ENCODE data around the gene CATSPERZ.

CATSPERZ gene

GRCh38 chr11:64260147-64260708 lies 39.9 kb upstream of the CATSPERZ start:
- Mint-ChIP-seq H3K4me1 (peaks cover 15% of the 10 kb centered on the region), H3K9me3 (no peaks in the 10 kb centered on the region), H3K4me3 (no peak overlapping the region), H3K36me3 (peaks cover 39% of the 10 kb centered on the region), H3K27me3 (no peaks in the 10 kb centered on the region), H3K27ac (peak overlapping the region; percentile 61)
- ATAC-seq = peak; percentile 49

GRCh38 chr11:64261556-64262080 lies 38.5 kb upstream of the CATSPERZ start:
- Mint-ChIP-seq H3K4me1 (peaks cover 15% of the 10 kb centered on the region), H3K36me3 (peaks cover 39% of the 10 kb centered on the region), H3K27ac (no peak overlapping the region), H3K4me3 (no peak overlapping the region), H3K27me3 (no peaks in the 10 kb centered on the region), H3K9me3 (no peaks in the 10 kb centered on the region)
- ATAC-seq = no peak

- Mint-ChIP-seq H3K36me3 (peaks cover 39% of the 10 kb centered on the region), H3K27ac (no peak overlapping the region), H3K4me3 (no peak overlapping the region), H3K4me1 (peaks cover 15% of the 10 kb centered on the region), H3K9me3 (no peaks in the 10 kb centered on the region), H3K27me3 (no peaks in the 10 kb centered on the region)
- no peak for ATAC-seq
These were observed 37.7 kb upstream of the CATSPERZ start for GRCh38 chr11:64262271-64263002.

GRCh38 chr11:64263021-64263946 lies 36.9 kb upstream of the CATSPERZ start:
- H3K27ac Mint-ChIP-seq = no peak overlapping the region
- H3K4me3 Mint-ChIP-seq = no peak overlapping the region
- peaks cover 22% of the 10 kb centered on the region for H3K4me1 Mint-ChIP-seq
- no peaks in the 10 kb centered on the region for H3K9me3 Mint-ChIP-seq
- H3K36me3 Mint-ChIP-seq = peaks cover 32% of the 10 kb centered on the region
- no peak for ATAC-seq
- H3K27me3 Mint-ChIP-seq = no peaks in the 10 kb centered on the region

- Mint-ChIP-seq H3K4me1 (peaks cover 29% of the 10 kb centered on the region), H3K4me3 (no peak overlapping the region), H3K9me3 (no peaks in the 10 kb centered on the region), H3K27me3 (no peaks in the 10 kb centered on the region), H3K36me3 (peaks cover 31% of the 10 kb centered on the region), H3K27ac (no peak overlapping the region)
- no peak for ATAC-seq
These were observed 36.2 kb upstream of the CATSPERZ start for GRCh38 chr11:64263947-64264317.

- Mint-ChIP-seq H3K27ac (no peak overlapping the region), H3K27me3 (no peaks in the 10 kb centered on the region), H3K4me1 (peaks cover 29% of the 10 kb centered on the region), H3K9me3 (no peaks in the 10 kb centered on the region), H3K4me3 (no peak overlapping the region), H3K36me3 (peaks cover 27% of the 10 kb centered on the region)
- no peak for ATAC-seq
These were observed 35.7 kb upstream of the CATSPERZ start for GRCh38 chr11:64264371-64264852.

GRCh38 chr11:64265176-64266160 lies 34.7 kb upstream of the CATSPERZ start:
- Mint-ChIP-seq H3K9me3 (no peaks in the 10 kb centered on the region), H3K4me1 (peaks cover 23% of the 10 kb centered on the region), H3K36me3 (peaks cover 16% of the 10 kb centered on the region), H3K27ac (no peak overlapping the region), H3K4me3 (no peak overlapping the region), H3K27me3 (no peaks in the 10 kb centered on the region)
- ATAC-seq = no peak

- Mint-ChIP-seq H3K4me1 (peaks cover 25% of the 10 kb centered on the region), H3K36me3 (peaks cover 16% of the 10 kb centered on the region), H3K4me3 (no peak overlapping the region), H3K27ac (no peak overlapping the region), H3K9me3 (no peaks in the 10 kb centered on the region), H3K27me3 (no peaks in the 10 kb centered on the region)
- ATAC-seq = no peak
These were observed 33.8 kb upstream of the CATSPERZ start for GRCh38 chr11:64266339-64266738.

GRCh38 chr11:64267207-64267945 lies 32.8 kb upstream of the CATSPERZ start:
- peak overlapping the region; percentile 93 for H3K27ac Mint-ChIP-seq

GRCh38 chr11:64268025-64268892 lies 31.9 kb upstream of the CATSPERZ start:
- peak overlapping the region; percentile 97 for H3K4me3 Mint-ChIP-seq
- no peak for ATAC-seq
- H3K27me3 Mint-ChIP-seq = no peaks in the 10 kb centered on the region
- H3K4me1 Mint-ChIP-seq = peaks cover 34% of the 10 kb centered on the region
- H3K9me3 Mint-ChIP-seq = no peaks in the 10 kb centered on the region
- H3K27ac Mint-ChIP-seq = peak overlapping the region; percentile 93
- peaks cover under 1% of the 10 kb centered on the region for H3K36me3 Mint-ChIP-seq

More at GRCh38 chr11:64267207-64267945, 32.8 kb upstream of the CATSPERZ start:
- H3K4me3 Mint-ChIP-seq = no peak overlapping the region
- H3K36me3 Mint-ChIP-seq = peaks cover 9% of the 10 kb centered on the region
- H3K9me3 Mint-ChIP-seq = no peaks in the 10 kb centered on the region
- ATAC-seq = no peak
- peaks cover 34% of the 10 kb centered on the region for H3K4me1 Mint-ChIP-seq
- no peaks in the 10 kb centered on the region for H3K27me3 Mint-ChIP-seq

- ATAC-seq = peak; percentile 14
- Mint-ChIP-seq H3K4me1 (peaks cover 34% of the 10 kb centered on the region), H3K27me3 (no peaks in the 10 kb centered on the region), H3K27ac (peak overlapping the region; percentile 93), H3K36me3 (no peaks in the 10 kb centered on the region), H3K9me3 (no peaks in the 10 kb centered on the region), H3K4me3 (peak overlapping the region; percentile 97)
These were observed 31.1 kb upstream of the CATSPERZ start for GRCh38 chr11:64268893-64269539.

GRCh38 chr11:64269540-64270220 lies 30.5 kb upstream of the CATSPERZ start:
- Mint-ChIP-seq H3K9me3 (no peaks in the 10 kb centered on the region), H3K36me3 (no peaks in the 10 kb centered on the region), H3K27ac (peak overlapping the region; percentile 93), H3K27me3 (no peaks in the 10 kb centered on the region), H3K4me1 (peaks cover 34% of the 10 kb centered on the region), H3K4me3 (peak overlapping the region; percentile 97)
- ATAC-seq = peak; percentile 89
